Measurements from ENCODE around the gene CELF1. TPM values are rescaled to one million over a fixed set of nuclear protein-coding genes. Genes with fewer than 3 reads are reported as not detected.

Gene CELF1
- total and polyA plus RNA-seq, 11 donors, result 27.3 to 111 (median 85.5) TPM

- Histone ChIP-seq H3K27ac (peak overlapping the region in 5 of 12 donors; percentile 4 to 50 (median 19)), H3K9me3 (no peaks in the 10 kb centered on the region), H3K4me3 (no peak overlapping the region), H3K27me3 (no peaks in the 10 kb centered on the region), H3K36me3 (peaks cover 0 to 5% (median 0%) of the 10 kb centered on the region in 9 donors), H3K4me1 (peaks cover 0 to 70% (median 47%) of the 10 kb centered on the region in 12 donors)
- WGBS, 4 donors, result 58 to 61% (median 58%) methylated on average over 10 of the region's 10 CpGs
- no peak for DNase-seq
- intact Hi-C loops (cut with DNase I), result loop anchor here in 2 of 10 donors (1.0 to 10.0 kb wide), 2 partner anchors 16 to 48 kb away; partner anchors contain the start of gene CELF1 (in 1 of the 2)
- no peak for TF ChIP-seq CTCF (IDR thresholded peaks at IDR 0.05)
- no peak for TF ChIP-seq POLR2A (IDR thresholded peaks at IDR 0.05)
- ATAC-seq, result peak in 2 of 4 donors; percentile 4 to 9
These were observed 46.0 kb downstream of the CELF1 start for GRCh38 chr11:47506795-47507562.

- H3K9me3 ChIP-seq, result no peaks in the 10 kb centered on the region
- no peak for TF ChIP-seq POLR2A (IDR thresholded peaks at IDR 0.05)
- TF ChIP-seq CTCF (IDR thresholded peaks at IDR 0.05), result no peak
- peaks cover 0 to 9% (median 0%) of the 10 kb centered on the region in 9 donors for H3K36me3 ChIP-seq
- H3K4me3 ChIP-seq, result no peak overlapping the region
- peak in 3 of 4 donors; percentile 54 to 66 (median 65) for ATAC-seq
- 74 to 83% (median 83%) methylated on average over 8 of the region's 8 CpGs for WGBS, 4 donors
- H3K27ac ChIP-seq, result peak overlapping the region in 5 of 12 donors; percentile 4 to 50 (median 19)
- H3K4me1 ChIP-seq, result peaks cover 0 to 71% (median 45%) of the 10 kb centered on the region in 12 donors
- no peaks in the 10 kb centered on the region for H3K27me3 ChIP-seq
- intact Hi-C loops (cut with DNase I), result loop anchor here in 1 of 10 donors (10.0 kb wide), 1 partner anchor 48 kb away; the partner anchor contains the start of gene CELF1
- DNase-seq, result no peak
These were observed 46.6 kb downstream of the CELF1 start for GRCh38 chr11:47506373-47506772.

GRCh38 chr11:47504910-47505309 is 48.0 kb downstream of the CELF1 start:
- 79 to 88% (median 85%) methylated on average over 1 of the region's 1 CpG for WGBS, 4 donors
- Histone ChIP-seq H3K27me3 (no peaks in the 10 kb centered on the region), H3K27ac (no peak overlapping the region), H3K9me3 (no peaks in the 10 kb centered on the region), H3K36me3 (peaks cover 0 to 10% (median 0%) of the 10 kb centered on the region in 9 donors), H3K4me3 (no peak overlapping the region), H3K4me1 (peaks cover 4 to 73% (median 52%) of the 10 kb centered on the region in 12 donors)
- intact Hi-C loops (cut with DNase I), result loop anchor here in 2 of 10 donors (5.0 to 10.0 kb wide), 2 partner anchors 47 to 50 kb away; partner anchors contain the start of gene CELF1 (in 2 of the 2)
- ATAC-seq, result no peak
- no peak for DNase-seq
- TF ChIP-seq CTCF (IDR thresholded peaks at IDR 0.05), result no peak
- no peak for TF ChIP-seq POLR2A (IDR thresholded peaks at IDR 0.05)

GRCh38 chr11:47503227-47503626 is 49.7 kb downstream of the CELF1 start:
- ATAC-seq, result no peak
- Histone ChIP-seq H3K4me3 (no peak overlapping the region), H3K36me3 (peaks cover 0 to 19% (median 0%) of the 10 kb centered on the region in 9 donors), H3K27ac (no peak overlapping the region), H3K27me3 (no peaks in the 10 kb centered on the region), H3K4me1 (peaks cover 4 to 73% (median 53%) of the 10 kb centered on the region in 12 donors), H3K9me3 (no peaks in the 10 kb centered on the region)
- intact Hi-C loops (cut with DNase I), result loop anchor here in 2 of 10 donors (5.0 to 10.0 kb wide), 2 partner anchors 49 to 52 kb away; partner anchors contain the start of gene CELF1 (in 2 of the 2)
- no peak for DNase-seq
- no peak for TF ChIP-seq CTCF (IDR thresholded peaks at IDR 0.05)
- no peak for TF ChIP-seq POLR2A (IDR thresholded peaks at IDR 0.05)
